Measurements from ENCODE around the gene VWA3B.

Gene VWA3B

DNA sequence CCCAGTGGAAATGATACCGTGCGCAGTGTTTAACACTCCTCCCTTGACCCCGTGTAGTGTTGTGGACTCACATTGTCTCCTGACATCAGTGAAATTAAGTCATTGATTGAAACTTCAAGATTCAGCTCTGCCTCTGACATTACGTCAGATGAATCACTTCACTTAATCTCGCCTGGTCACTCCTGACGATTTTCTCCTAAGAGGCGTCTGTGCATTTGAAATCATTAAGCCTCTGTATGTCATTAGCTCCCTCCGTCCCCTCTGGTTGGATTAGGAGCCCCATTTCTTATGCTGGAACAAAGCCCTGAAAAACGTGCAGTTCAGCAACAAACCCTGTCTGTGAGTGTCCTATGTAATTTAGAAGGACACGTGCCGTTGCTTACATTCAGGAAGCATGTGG, 222.6 kb downstream of the VWA3B start:
- TF ChIP-seq, protein P1, sequence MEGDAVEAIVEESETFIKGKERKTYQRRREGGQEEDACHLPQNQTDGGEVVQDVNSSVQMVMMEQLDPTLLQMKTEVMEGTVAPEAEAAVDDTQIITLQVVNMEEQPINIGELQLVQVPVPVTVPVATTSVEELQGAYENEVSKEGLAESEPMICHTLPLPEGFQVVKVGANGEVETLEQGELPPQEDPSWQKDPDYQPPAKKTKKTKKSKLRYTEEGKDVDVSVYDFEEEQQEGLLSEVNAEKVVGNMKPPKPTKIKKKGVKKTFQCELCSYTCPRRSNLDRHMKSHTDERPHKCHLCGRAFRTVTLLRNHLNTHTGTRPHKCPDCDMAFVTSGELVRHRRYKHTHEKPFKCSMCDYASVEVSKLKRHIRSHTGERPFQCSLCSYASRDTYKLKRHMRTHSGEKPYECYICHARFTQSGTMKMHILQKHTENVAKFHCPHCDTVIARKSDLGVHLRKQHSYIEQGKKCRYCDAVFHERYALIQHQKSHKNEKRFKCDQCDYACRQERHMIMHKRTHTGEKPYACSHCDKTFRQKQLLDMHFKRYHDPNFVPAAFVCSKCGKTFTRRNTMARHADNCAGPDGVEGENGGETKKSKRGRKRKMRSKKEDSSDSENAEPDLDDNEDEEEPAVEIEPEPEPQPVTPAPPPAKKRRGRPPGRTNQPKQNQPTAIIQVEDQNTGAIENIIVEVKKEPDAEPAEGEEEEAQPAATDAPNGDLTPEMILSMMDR (conservative IDR thresholded peaks at IDR 0.05; ENCODE audit: low read depth, low read length), result no peak
- no peak for DNase-seq (ENCODE audit: low read depth)
- no peak overlapping the region for H3K4me3 ChIP-seq (ENCODE audit: low read depth, low read length)

DNA sequence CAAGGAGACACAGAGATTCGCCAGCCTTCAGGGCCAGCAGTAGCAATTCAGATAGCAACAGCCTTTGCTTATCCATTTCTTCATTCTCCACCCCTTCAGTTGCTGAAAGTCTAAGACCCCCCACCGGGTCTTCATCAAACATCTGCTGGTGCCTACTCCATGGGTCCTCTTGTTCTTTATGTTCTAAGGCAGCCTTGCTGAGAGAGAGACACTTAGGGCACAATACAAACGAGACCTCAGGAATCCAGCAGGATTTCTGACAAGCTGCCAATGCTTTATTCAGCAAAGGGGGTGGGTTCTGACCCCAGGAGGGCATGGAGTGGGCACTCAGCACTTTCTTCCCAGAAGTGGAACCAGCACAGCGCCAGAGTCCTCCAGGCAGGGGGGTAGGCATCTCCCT, 223.0 kb downstream of the VWA3B start:
- no peak overlapping the region for H3K4me3 ChIP-seq (ENCODE audit: low read depth, low read length)
- DNase-seq (ENCODE audit: low read depth), result no peak
- TF ChIP-seq, protein P1 (conservative IDR thresholded peaks at IDR 0.05; ENCODE audit: low read depth, low read length), result no peak

GRCh38 chr2:98311090-98311489, 224.1 kb downstream of the VWA3B start:
- TF ChIP-seq, protein P1 (conservative IDR thresholded peaks at IDR 0.05; ENCODE audit: low read depth, low read length), result no peak
- DNase-seq (ENCODE audit: low read depth), result no peak
- H3K4me3 ChIP-seq (ENCODE audit: low read depth, low read length), result no peak overlapping the region

- H3K4me3 ChIP-seq (ENCODE audit: low read depth, low read length), result no peak overlapping the region
- TF ChIP-seq, protein P1 (conservative IDR thresholded peaks at IDR 0.05; ENCODE audit: low read depth, low read length), result no peak
- DNase-seq (ENCODE audit: low read depth), result no peak
Observed at GRCh38 chr2:98311771-98312545, 225.0 kb downstream of the VWA3B start.

DNA sequence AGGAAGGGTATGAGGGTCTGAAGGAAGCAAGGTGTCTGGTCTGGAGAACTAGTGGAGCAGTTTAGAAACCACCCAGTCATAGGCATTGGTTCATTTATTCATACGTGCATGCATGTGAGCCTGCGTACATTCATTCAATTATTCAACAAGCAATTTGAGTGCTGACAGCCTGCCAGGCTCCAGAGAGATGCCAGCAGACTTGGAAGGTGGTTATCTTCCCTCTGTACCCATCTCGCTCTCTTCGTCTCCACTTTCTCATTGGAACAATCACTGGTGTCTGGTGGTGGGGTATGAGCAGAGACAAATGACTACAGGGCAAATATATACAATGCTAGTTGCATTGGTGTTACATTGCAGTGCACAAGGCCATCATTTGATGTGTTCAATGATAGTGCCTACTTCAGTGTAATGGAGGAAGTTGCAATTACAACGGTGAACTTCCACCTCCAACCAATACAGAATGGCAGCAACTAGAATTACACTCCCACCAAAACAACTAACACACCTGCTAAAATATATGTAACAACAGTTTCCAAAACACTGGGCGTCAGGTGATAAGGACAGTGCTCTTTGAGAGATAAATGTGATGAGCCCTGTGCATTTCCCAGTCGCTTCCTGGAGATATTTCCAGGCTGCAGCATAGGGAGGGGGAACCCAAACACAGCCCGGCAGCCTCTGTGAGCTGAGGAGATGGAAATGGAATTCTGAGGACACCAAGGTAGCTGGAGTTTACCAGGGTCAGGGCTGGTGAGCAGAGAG, 226.7 kb downstream of the VWA3B start:
- no peak overlapping the region for H3K4me3 ChIP-seq (ENCODE audit: low read depth, low read length)
- TF ChIP-seq, protein P1 (conservative IDR thresholded peaks at IDR 0.05; ENCODE audit: low read depth, low read length), result no peak
- no peak for DNase-seq (ENCODE audit: low read depth)

- no peak for DNase-seq (ENCODE audit: low read depth)
- no peak overlapping the region for H3K4me3 ChIP-seq (ENCODE audit: low read depth, low read length)
- TF ChIP-seq, protein P1 (conservative IDR thresholded peaks at IDR 0.05; ENCODE audit: low read depth, low read length), result no peak
Observed at GRCh38 chr2:98314251-98314650, 227.3 kb downstream of the VWA3B start.

All from choroid plexus epithelial cell (primary cell).